Measurements from ENCODE around the gene OXA1L.

DNA sequence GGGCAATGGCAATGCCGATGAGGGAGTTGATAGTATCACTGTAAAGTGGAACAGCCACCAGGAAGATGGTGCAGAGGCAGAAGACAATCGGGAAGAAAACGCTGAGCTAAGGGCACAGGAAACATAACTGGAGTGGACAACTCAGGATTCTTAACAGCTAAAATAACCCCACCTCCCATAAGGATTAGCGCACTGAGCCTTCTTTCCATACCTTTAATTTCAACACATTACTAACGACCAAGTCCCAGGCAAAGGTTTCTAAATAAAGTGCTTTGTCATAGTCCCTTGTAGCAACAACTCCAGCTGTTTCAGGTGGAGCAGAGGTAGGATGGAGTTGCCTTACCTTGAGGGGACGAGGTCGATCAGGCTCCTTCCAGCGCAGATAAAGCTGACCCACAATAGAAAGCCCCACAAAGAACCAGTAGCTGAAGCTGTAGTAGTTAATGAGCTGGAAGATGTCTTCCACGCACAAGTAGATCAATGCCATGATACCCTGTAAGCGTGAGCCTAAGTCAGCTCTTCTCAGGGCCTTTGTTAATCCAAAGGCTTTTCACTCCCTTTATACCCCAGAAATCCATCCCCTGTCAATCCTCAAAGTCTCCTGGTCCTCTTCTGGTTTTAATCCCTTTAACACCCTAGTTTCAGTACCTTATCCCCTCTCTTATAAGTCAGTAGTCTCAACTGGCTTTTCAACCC is 7.7 kb downstream of the OXA1L start:
- TF ChIP-seq, protein P1, sequence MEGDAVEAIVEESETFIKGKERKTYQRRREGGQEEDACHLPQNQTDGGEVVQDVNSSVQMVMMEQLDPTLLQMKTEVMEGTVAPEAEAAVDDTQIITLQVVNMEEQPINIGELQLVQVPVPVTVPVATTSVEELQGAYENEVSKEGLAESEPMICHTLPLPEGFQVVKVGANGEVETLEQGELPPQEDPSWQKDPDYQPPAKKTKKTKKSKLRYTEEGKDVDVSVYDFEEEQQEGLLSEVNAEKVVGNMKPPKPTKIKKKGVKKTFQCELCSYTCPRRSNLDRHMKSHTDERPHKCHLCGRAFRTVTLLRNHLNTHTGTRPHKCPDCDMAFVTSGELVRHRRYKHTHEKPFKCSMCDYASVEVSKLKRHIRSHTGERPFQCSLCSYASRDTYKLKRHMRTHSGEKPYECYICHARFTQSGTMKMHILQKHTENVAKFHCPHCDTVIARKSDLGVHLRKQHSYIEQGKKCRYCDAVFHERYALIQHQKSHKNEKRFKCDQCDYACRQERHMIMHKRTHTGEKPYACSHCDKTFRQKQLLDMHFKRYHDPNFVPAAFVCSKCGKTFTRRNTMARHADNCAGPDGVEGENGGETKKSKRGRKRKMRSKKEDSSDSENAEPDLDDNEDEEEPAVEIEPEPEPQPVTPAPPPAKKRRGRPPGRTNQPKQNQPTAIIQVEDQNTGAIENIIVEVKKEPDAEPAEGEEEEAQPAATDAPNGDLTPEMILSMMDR (conservative IDR thresholded peaks at IDR 0.05; ENCODE audit: low read depth, low read length), result no peak
- TF ChIP-seq EZH2 (IDR thresholded peaks at IDR 0.05; ENCODE audit: borderline replicate concordance, low read depth, low read length, poor library complexity, severe bottlenecking), result no peak
